PC-3 (cell line): Measurements from ENCODE around the gene NEK8. TPM values are rescaled to one million over a fixed set of nuclear protein-coding genes. Genes with fewer than 3 reads are reported as not detected.

Source experiments
- ATAC-seq: fragments of 200-7000 bp; cut with Tn5 transposase; 2 replicates; pipeline ENCODE4 v1.9.1; 2020; ENCODE audit warnings: mild to moderate bottlenecking, moderate library complexity
- BruUV-seq: library from RNA; stranded (reverse); fragments of 400-500 nt; replicated peaks from 2 replicates; lab custom pipeline; 2021; lab: Mats Ljungman, UMichigan
- CTCF ChIA-PET: fragments of 300-600 bp; sonication (Branson Sonifier 250); formaldehyde crosslinking; loops from one replicate; lab custom pipeline; 2022; ENCODE audit warnings: antibody characterized with exemption; lab: Charles Lee
- POLR2A ChIA-PET: fragments of 300-600 bp; sonication (Branson Sonifier 250); formaldehyde crosslinking; loops from one replicate; lab custom pipeline; 2022; ENCODE audit warnings: antibody characterized with exemption; ENCODE audit not compliant: unreplicated experiment; lab: Charles Lee
- DNase-seq: peaks from one replicate; pipeline ENCODE4 v3.0.0-alpha.2; 2015
- H2AFZ ChIP-seq: fragments of 300-600 bp; sonication (generic); 2 replicates; pipeline ENCODE4 v1.6.0; 2016; ENCODE audit warnings: antibody characterized with exemption, low read length
- H3F3A ChIP-seq: fragments of 300-600 bp; sonication (generic); one replicate; pipeline ENCODE4 v1.6.0; 2017; ENCODE audit warnings: antibody characterized with exemption, low read length, control low read depth, mild to moderate bottlenecking; ENCODE audit not compliant: unreplicated experiment
- H3K27ac ChIP-seq: fragments of 300-600 bp; sonication (generic); 2 replicates; pipeline ENCODE4 v1.5.1; 2016; ENCODE audit warnings: mild to moderate bottlenecking, low read length
- H3K27me3 ChIP-seq: fragments of 300-600 bp; sonication (generic); 2 replicates; pipeline ENCODE4 v1.6.1; 2016; ENCODE audit warnings: low read length, mixed read lengths
- H3K36me3 ChIP-seq: fragments of 300-600 bp; sonication (generic); 2 replicates; pipeline ENCODE4 v1.6.1; 2016; ENCODE audit warnings: low read depth, mixed run types, low read length, mixed read lengths
- H3K4me1 ChIP-seq: fragments of 300-600 bp; sonication (generic); 2 replicates; pipeline ENCODE4 v1.5.1; 2016; ENCODE audit warnings: low read length; ENCODE audit not compliant: insufficient read depth
- H3K4me2 ChIP-seq: fragments of 300-600 bp; sonication (generic); 2 replicates; pipeline ENCODE4 v1.6.0; 2016; ENCODE audit warnings: low read length
- H3K4me3 ChIP-seq: fragments of 300-600 bp; sonication (generic); 2 replicates; pipeline ENCODE4 v1.5.1; 2016; ENCODE audit warnings: mild to moderate bottlenecking, low read length, mixed read lengths
- H3K79me2 ChIP-seq: fragments of 300-600 bp; sonication (generic); 2 replicates; pipeline ENCODE4 v1.6.1; 2017; ENCODE audit warnings: low read length, mixed read lengths
- H3K9ac ChIP-seq: fragments of 300-600 bp; sonication (generic); 2 replicates; pipeline ENCODE4 v1.6.0; 2016; ENCODE audit warnings: mild to moderate bottlenecking, low read length
- H3K9me2 ChIP-seq: fragments of 300-600 bp; sonication (generic); replicated peaks from 2 replicates; pipeline ENCODE4 v1.6.1; 2016; ENCODE audit warnings: mixed run types, low read length, mixed read lengths
- H3K9me3 ChIP-seq: fragments of 300-600 bp; sonication (generic); 2 replicates; pipeline ENCODE4 v1.6.1; 2016; ENCODE audit warnings: low read length, mixed read lengths
- H4K20me1 ChIP-seq: fragments of 300-600 bp; sonication (generic); 2 replicates; pipeline ENCODE4 v1.6.1; 2016; ENCODE audit warnings: low read length, mixed read lengths
- CTCF ChIP-seq: fragments of 300-600 bp; sonication (generic); conservative IDR thresholded peaks from 2 replicates; pipeline ENCODE4 v1.5.1; 2017; ENCODE audit warnings: antibody characterized with exemption, low read depth, mild to moderate bottlenecking, low read length
- EZH2 ChIP-seq: fragments of 300-600 bp; sonication (generic); IDR thresholded peaks from one replicate; pipeline ENCODE4 v1.6.1; 2017; ENCODE audit warnings: antibody characterized with exemption, mild to moderate bottlenecking, low read length; ENCODE audit not compliant: unreplicated experiment
- EZH2phosphoT487 ChIP-seq: fragments of 300-600 bp; sonication (generic); IDR thresholded peaks from 2 replicates; pipeline ENCODE4 v1.6.1; 2018; ENCODE audit warnings: mild to moderate bottlenecking, antibody characterized with exemption, low read length, borderline replicate concordance
- intact Hi-C: fragments of 100-400 bp; cut with micrococcal nuclease; formaldehyde crosslinking; loops from 2 replicates; pipeline ENCODE4 v1.9.0; 2023
- total RNA-seq: library from RNA; depleted of rRNA; stranded (reverse); fragments of >200 nt; gene quantifications from 2 replicates; pipeline ENCODE4 v1.2.3, GENCODE V29; 2014

NEK8 gene
- total RNA-seq, 1 experiment from 2014 or later: 2.4 TPM

GRCh38 chr17:28707339-28707720, 21.3 kb upstream of the NEK8 start:
- POLR2A ChIA-PET: interaction anchor here (0.8 kb wide), 1 partner anchor 1287 kb away, joined by 3 read pairs; no protein-coding TSS in a partner anchor
- no peaks in the 10 kb centered on the region for H3K27me3 ChIP-seq
- no peaks in the 10 kb centered on the region for H3K9me2 ChIP-seq
- no peak overlapping the region for H3K4me3 ChIP-seq
- TF ChIP-seq EZH2phosphoT487 (no peak), EZH2 (no peak), CTCF (no peak)
- no peak for DNase-seq
- no peak overlapping the region for H2AFZ ChIP-seq
- CTCF ChIA-PET: no interaction called here
- no peaks in the 10 kb centered on the region for H3F3A ChIP-seq
- no peaks in the 10 kb centered on the region for H3K36me3 ChIP-seq
- no peaks in the 10 kb centered on the region; the same call in 1 of the 2 replicates for H3K4me1 ChIP-seq
- no peak overlapping the region for H3K27ac ChIP-seq
- H3K4me2 ChIP-seq: no peak overlapping the region
- H3K79me2 ChIP-seq: no peaks in the 10 kb centered on the region
- no peaks in the 10 kb centered on the region for H3K9me3 ChIP-seq
- no peak for ATAC-seq
- no peak overlapping the region for H3K9ac ChIP-seq
- BruUV-seq: no TSS peak
- H4K20me1 ChIP-seq: no peaks in the 10 kb centered on the region
- intact Hi-C loops: no loop called here

GRCh38 chr17:28710861-28711722, 17.5 kb upstream of the NEK8 start:
- H4K20me1 ChIP-seq: no peaks in the 10 kb centered on the region; the same call in 1 of the 2 replicates
- H3K27me3 ChIP-seq: no peaks in the 10 kb centered on the region
- peaks cover 9% of the 10 kb centered on the region for H3K79me2 ChIP-seq
- peak overlapping the region; percentile 81 for H3K9ac ChIP-seq
- DNase-seq (peak; percentile 87), ATAC-seq (peak; percentile 96)
- H3K4me1 ChIP-seq: peaks cover 4% of the 10 kb centered on the region; the same call in 1 of the 2 replicates
- TF ChIP-seq EZH2phosphoT487 (no peak), EZH2 (no peak), CTCF (no peak)
- H2AFZ ChIP-seq: peak overlapping the region; percentile 85
- peaks cover 10% of the 10 kb centered on the region; the same call in 1 of the 2 replicates for H3K36me3 ChIP-seq
- CTCF ChIA-PET: interaction anchor here (0.6 to 1.0 kb wide), 2 partner anchors 66 to 165 kb away, joined by 3 to 8 read pairs; partner anchors contain the start of gene BLTP2
- peak overlapping the region; percentile 74 for H3K4me3 ChIP-seq
- intact Hi-C loops: loop anchor here (10.0 kb wide), 1 partner anchor 66 kb away; the partner anchor contains the start of gene BLTP2
- H3K9me3 ChIP-seq: no peaks in the 10 kb centered on the region
- H3F3A ChIP-seq: no peaks in the 10 kb centered on the region
- no peaks in the 10 kb centered on the region for H3K9me2 ChIP-seq
- no TSS peak for BruUV-seq
- peak overlapping the region; percentile 70 for H3K27ac ChIP-seq
- POLR2A ChIA-PET: interaction anchor here (0.5 to 0.9 kb wide), 5 partner anchors 9 to 111 kb away, joined by 5 to 9 read pairs (median 6); partner anchors contain the start of gene RPL23A
- peak overlapping the region; percentile 94 for H3K4me2 ChIP-seq
